Urinary bladder (tissue), 4 donors: ENCODE results near the gene AP1S2. TPM values are rescaled to one million over a fixed set of nuclear protein-coding genes. Genes with fewer than 3 reads are reported as not detected.
"Not testable (repeated sequence)": the region's sequence is repeated elsewhere in the genome, so short reads cannot be mapped to it uniquely, and the experiment has no call there.

Source experiments
- DNase-seq: peaks from one replicate; pipeline ENCODE4 v3.0.0-alpha.2; 2015; ENCODE audit errors: extremely low spot score
- H3K27ac ChIP-seq: one replicate; pipeline ENCODE4 v1.5.1; 2013; ENCODE audit warnings: low read depth, mild to moderate bottlenecking, moderate library complexity
- H3K36me3 ChIP-seq: one replicate; pipeline ENCODE4 v1.6.1; 2013; ENCODE audit warnings: mild to moderate bottlenecking, moderate library complexity; ENCODE audit not compliant: insufficient read depth
- H3K4me1 ChIP-seq: one replicate; pipeline ENCODE4 v1.6.1; 2013; ENCODE audit warnings: mild to moderate bottlenecking, moderate library complexity; ENCODE audit not compliant: insufficient read depth
- H3K4me3 ChIP-seq: one replicate; pipeline ENCODE4 v1.5.1; 2013; ENCODE audit warnings: low read depth, low read length
- WGBS: extraction: QIAGEN DNeasy Blood & Tissue Kit; methylation state at CpG from one replicate; pipeline ENCODE4 v1.1.7; 2013; 5-methylcytosine and 5-hydroxymethylcytosine counted together
- polyA plus RNA-seq: library from polyadenylated mRNA; stranded (reverse); fragments of 200-250 nt; gene quantifications from one replicate; pipeline ENCODE4 v1.2.3, GENCODE V29; 2013
- total RNA-seq: library from RNA; depleted of rRNA; stranded (reverse); fragments of >200 nt; gene quantifications from one replicate; pipeline ENCODE4 v1.2.3, GENCODE V29; 2014
- donor health status: healthy with polysubstance abuse.
- donor health status: healthy.

AP1S2 gene
- total RNA-seq (76.8 TPM), polyA plus RNA-seq (24.1 TPM)

DNA sequence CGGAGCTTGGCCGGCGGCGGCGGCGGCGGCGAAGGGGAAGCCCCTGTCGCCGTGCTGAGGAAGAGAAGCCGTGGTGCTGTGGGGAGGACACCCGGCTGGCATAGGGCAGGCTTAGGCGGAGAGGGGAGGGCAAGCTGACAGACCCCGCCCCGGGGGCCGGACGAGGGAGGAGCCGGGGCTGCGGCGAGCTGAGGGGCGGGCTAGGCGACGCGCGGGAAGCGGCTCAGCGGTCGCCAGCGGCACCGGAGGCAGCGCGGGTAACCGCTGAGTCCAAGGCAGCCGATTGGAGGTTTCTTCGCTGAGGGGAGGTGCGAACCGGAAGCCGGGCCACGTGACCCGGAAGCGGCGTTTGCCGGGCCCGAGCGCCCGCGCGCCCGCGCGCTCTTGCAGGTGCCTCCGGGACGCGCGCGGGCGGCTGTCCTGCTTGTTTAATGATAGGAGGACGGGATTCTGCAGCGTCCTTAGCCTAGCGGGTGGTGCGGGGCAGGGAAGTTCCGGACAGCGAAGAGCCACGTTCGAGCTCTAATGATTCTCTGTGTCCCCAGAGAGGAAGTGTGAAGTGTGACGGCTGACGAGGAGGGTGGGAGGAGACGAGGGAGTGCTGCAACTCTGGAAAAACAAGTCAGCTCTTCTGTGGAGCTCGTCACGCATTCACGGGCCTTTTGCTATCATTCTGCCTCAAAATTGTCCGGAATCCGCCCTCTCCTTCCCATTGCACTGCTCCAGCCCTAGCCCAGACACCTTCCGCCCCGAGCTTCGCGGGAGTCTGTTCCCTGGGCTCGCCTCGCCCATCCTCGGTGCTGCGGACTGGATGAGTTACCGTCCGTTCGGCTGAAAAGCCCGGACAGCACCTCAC, at the start of gene AP1S2:
AP1S2 (minus strand) TSS at position 102 of the 856 bp plus-strand sequence. CDS start 2,289 bp downstream, outside the sequence.
- peak within 1 kb of the TSS; percentile 78 for H3K27ac ChIP-seq
- H3K4me1 ChIP-seq = no peaks in the 10 kb centered on the region
- WGBS = under 1% methylated on average over 85 of the region's 85 CpGs
- no peaks in the 10 kb centered on the region for H3K36me3 ChIP-seq
- H3K4me3 ChIP-seq = peak within 1 kb of the TSS; percentile 83
- DNase-seq = peak; percentile 42

DNA sequence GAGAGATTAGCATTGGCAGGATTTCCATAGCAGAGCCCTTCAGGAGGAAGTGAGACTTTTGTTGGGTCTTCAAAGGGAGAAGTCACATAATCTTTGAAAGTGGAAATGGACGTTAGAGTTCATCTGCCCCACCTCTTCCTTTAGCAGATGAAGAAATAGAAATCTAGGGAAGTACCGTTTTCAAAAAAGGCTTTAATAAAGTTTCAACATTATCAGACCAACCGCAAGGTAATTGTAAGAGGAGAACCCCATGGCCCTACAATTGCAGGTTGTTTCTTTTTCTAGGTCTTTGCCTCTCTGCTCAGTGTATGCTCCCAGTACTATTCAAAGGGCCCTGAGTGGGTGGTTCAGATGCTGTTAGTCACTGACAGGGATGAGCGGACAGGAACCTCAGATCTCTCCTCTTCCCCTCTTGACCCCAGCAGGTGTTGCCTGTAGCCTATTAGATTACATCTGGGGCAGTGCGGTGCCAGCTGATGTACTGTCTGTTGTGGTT, 48.6 kb upstream of the AP1S2 start:
- Histone ChIP-seq H3K36me3 (no peaks in the 10 kb centered on the region), H3K27ac (no peak overlapping the region), H3K4me3 (no peak overlapping the region), H3K4me1 (no peaks in the 10 kb centered on the region)
- WGBS = 70% methylated on average over 5 of the region's 5 CpGs
- no peak for DNase-seq

DNA sequence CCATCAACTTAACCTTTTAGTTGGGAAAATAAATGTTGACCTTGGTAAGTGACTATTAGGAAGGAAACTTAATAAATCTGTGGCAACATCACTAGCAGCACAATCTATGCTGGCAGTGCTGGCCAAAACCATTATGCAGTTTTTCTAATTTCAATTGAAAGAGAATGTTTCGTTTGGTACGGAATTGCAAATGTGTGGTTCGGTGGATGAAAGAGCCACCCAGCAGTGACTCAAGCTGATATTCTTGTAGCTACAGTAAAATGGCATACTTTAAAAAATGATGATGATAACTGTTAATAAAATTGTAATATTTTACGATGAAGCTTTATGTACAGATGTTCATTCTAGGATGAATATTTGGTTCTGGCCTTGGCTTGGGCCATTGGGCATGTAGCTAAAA, 40.7 kb upstream of the AP1S2 start:
- Histone ChIP-seq H3K27ac (no peak overlapping the region), H3K4me3 (no peak overlapping the region), H3K4me1 (no peaks in the 10 kb centered on the region), H3K36me3 (no peaks in the 10 kb centered on the region)
- no peak for DNase-seq
- WGBS = 92% methylated on average over 4 of the region's 4 CpGs

DNA sequence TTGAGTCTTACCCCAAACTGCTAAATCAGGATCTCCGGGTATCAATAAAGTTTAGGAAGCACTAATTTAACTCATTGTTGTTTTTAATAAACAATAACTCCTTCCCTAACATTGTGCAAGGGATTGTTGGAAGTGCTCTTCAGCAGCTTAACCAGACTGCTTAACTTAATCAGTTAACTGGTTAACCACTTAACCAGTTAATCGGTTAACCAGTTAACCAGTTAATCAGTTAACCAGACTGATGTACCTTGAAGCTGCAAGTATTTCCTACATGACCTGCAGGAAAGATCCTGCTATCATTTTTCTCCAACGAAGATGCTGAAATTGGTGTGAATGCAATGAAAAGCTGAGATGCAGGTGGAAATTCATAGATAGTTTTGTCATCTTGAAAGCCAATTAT, 40.1 kb upstream of the AP1S2 start:
- H3K4me3 ChIP-seq = no peak overlapping the region
- DNase-seq = no peak
- H3K4me1 ChIP-seq = no peaks in the 10 kb centered on the region
- H3K36me3 ChIP-seq = no peaks in the 10 kb centered on the region
- no peak overlapping the region for H3K27ac ChIP-seq
- WGBS = 62% methylated on average over 3 of the region's 3 CpGs

DNA sequence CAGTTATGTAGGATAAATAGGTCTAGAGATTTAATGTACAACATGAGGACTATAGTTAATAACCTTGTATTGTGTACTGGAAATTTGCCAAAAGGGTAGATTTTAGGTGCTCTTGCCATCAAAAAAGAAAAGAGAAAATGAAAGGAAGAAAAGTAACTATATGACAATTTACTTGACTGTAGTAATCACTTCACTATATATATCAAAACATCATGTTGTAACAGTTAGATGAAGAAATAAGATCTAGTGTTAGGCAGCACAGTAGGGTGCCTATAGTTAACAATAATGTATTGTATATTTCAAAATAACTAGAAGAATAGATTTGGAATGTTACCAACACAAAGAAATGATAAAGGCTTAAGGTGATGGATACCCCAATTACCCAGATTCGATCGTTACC, 35.9 kb upstream of the AP1S2 start:
- Histone ChIP-seq H3K36me3 (no peaks in the 10 kb centered on the region), H3K4me3 (no peak overlapping the region), H3K4me1 (no peaks in the 10 kb centered on the region), H3K27ac (no peak overlapping the region)
- WGBS = 90% methylated on average over 2 of the region's 2 CpGs
- DNase-seq = no peak

DNA sequence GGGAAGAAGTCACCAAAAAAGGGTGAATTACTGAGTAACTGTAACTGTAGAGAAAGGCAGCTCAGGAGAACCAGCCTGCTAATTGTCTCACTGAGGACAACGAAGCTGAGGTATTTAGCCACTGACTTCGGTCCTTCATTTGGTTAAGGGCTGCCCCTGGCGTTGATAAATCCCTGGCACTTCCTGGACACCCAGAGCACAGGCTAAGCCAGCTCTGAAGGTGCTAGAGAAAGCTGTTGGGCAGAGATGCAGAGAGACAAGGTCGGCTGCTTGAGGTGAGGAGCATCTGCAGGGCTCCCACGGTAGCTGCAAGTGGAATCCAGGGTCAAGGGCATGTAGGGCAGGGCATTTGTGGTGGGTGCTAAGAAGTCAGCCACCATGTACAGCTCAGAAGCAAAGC, 33.4 kb upstream of the AP1S2 start:
- no peak for DNase-seq
- no peak overlapping the region for H3K27ac ChIP-seq
- no peaks in the 10 kb centered on the region for H3K36me3 ChIP-seq
- H3K4me3 ChIP-seq = no peak overlapping the region
- WGBS = 75% methylated on average over 5 of the region's 5 CpGs
- no peaks in the 10 kb centered on the region for H3K4me1 ChIP-seq

DNA sequence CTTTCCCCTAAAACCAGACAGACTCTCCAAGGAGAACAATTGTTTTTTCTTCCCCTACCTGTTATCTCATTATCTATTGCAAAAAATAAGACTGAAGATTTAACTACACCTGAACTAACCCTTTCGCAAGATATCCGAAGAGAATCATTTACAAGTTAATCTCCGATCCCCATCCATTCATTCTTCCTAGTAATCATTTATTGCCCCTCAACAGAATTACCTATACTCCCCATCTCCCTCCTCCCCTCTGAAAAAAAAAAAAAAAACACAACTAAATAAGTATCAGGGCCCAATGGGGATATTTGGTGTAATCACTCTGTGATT, 28.9 kb upstream of the AP1S2 start:
- H3K36me3 ChIP-seq = no peaks in the 10 kb centered on the region
- WGBS = 90% methylated on average over 3 of the region's 3 CpGs
- no peak overlapping the region for H3K4me3 ChIP-seq
- H3K27ac ChIP-seq = no peak overlapping the region
- DNase-seq = no peak
- no peaks in the 10 kb centered on the region for H3K4me1 ChIP-seq

DNA sequence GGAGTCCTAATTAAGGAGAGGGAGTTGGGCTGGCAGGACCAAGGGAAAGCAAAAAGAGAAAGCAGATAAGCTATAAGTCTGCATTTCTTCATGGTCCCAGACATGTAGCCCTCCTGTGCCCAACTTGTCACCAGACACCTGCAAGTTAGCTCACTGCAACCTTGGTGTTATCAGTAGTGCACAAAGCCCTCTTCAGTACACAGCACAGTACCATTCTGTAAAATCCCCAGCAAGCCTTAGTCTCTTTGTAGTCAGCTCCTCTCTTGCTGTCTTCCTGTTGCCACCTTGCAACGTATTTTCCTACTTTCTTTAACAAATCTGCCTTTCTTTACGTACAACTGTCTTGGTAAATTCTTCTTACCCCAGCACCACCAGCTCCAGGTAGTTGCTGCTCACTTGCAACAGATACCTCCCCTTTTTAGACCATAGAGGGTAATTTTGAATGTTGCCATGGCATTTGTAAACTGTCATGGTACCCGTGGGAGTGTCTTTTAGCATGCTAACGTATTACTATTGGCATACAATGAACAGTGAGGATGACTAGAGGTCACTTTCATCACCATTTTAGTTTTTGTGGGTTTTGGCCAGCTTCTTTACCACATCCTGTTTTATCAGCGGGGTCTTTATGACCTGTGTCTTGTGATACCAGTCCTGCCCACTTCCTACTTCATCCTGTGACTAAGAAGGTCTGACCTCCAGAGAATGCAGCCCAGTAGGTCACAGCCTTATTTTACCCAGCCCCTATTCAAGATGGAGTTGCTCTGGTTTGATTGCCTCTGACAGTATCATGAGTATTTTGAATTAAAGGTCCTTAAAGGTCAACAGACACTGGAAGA, 28.3 kb upstream of the AP1S2 start:
- no peak for DNase-seq
- WGBS = 49% methylated on average over 5 of the region's 5 CpGs
- no peak overlapping the region for H3K4me3 ChIP-seq
- no peaks in the 10 kb centered on the region for H3K4me1 ChIP-seq
- H3K36me3 ChIP-seq = no peaks in the 10 kb centered on the region
- H3K27ac ChIP-seq = no peak overlapping the region

DNA sequence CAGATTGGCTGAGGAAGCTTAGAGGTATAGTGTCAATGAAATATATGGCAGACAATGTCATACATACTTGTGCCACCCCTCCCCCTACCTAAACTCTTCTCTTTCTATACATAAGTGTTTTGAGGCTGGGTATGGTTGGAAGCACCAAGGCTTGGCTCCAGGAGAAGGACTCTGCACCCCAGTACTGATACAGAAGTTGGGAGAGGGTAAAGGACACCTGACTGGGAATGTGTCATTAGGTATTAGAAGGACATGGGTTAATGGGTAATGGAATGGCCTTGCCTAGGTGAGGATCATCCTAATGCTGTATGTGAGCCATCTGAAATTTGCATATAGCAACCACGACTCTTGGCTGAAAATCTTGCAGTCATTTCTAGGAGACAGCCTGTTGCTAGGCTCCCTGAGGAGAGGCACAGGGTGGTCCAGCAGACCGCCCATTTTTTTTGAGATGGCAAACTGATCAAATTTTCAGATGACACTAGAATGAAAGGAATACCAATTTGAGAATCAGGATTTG, 26.8 kb upstream of the AP1S2 start:
- no peak for DNase-seq
- H3K36me3 ChIP-seq = no peaks in the 10 kb centered on the region
- no peak overlapping the region for H3K27ac ChIP-seq
- no peaks in the 10 kb centered on the region for H3K4me1 ChIP-seq
- H3K4me3 ChIP-seq = no peak overlapping the region
- 84% methylated on average over 2 of the region's 2 CpGs for WGBS

DNA sequence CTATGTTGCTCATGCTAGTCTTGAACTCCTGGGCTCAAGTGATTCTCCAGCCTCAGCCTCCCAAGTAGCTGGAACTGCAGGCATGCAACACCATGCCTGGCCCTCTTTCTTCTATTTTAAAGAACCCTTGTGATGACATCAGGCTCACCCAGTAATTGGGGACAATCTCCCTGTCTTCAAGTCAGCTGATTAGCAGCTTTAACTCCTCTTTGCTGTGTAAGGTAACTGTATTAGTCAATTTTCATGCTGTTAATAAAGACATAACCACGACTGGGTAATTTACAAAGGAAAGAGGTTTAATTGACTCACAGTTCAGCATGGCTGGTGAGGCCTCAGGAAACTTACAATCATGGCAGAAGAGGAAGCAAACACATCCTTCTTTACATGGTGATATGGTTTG, 23.3 kb upstream of the AP1S2 start:
- not testable (repeated sequence) for H3K4me3 ChIP-seq, H3K36me3 ChIP-seq, DNase-seq, H3K4me1 ChIP-seq, H3K27ac ChIP-seq
- WGBS = 76% methylated on average over 1 of the region's 1 CpG

DNA sequence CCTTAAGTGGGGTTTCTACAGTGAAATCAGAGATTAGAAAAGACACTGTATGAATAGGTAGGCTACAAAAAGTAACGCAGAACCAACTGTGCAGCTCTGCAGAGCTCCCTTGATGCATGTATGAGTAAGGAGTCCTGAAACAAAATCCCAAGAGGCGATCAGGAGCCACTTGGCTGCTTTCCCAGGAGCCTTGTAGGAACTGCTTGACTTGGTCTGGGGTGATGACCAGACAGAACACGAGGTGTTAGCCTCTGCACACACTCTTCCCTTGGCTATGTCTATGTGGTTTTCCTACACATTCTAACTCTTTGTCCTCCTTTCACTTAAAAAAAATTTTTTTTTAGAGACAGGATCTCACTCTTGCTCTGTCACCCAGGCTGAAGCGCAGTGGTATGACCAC, 22.8 kb upstream of the AP1S2 start:
- Histone ChIP-seq H3K36me3 (no peaks in the 10 kb centered on the region), H3K27ac (no peak overlapping the region), H3K4me1 (no peaks in the 10 kb centered on the region), H3K4me3 (no peak overlapping the region)
- WGBS = 73% methylated on average over 4 of the region's 4 CpGs
- DNase-seq = no peak

DNA sequence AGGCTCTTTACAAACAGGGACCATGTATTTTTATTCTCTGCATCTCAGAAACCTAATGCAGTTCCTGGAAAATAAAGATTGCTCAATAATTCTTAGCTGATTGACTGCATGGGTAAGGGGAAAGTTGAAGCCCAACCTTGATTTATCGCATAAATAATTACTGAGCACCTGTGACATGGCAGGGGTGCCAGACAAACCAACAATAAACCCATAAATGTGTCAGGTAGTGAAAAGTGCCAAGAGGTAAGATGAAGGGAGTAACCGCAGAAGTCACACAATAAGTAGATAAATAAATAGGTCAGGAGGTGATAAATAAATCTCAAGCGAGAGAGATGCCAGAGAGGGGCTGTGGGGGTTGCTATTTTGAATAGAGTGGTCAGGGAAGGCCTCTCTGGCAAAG, 20.1 kb upstream of the AP1S2 start:
- 61% methylated on average over 3 of the region's 3 CpGs for WGBS
- Histone ChIP-seq H3K4me1 (no peaks in the 10 kb centered on the region), H3K27ac (no peak overlapping the region), H3K4me3 (no peak overlapping the region), H3K36me3 (no peaks in the 10 kb centered on the region)
- DNase-seq = no peak

DNA sequence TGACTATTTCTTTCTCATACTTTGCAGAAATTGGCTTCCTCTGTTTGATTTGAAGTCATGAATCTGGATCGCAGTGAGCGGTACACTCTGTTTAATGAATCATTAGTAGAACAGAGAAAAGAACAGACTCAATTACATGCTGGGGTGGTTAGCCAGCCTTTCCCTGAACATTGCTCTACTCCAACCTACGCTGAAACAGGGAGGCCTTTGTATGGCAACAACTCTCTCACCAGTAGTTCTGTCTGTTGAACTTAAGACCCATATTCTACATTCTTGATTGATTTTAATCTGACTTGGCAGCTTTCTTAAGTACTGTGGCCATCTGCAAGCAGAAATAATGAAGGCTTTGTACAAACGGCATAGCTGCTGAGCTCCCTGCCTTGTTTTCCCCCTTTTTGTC, 19.0 kb upstream of the AP1S2 start:
- Histone ChIP-seq H3K4me1 (no peaks in the 10 kb centered on the region), H3K27ac (no peak overlapping the region), H3K36me3 (no peaks in the 10 kb centered on the region), H3K4me3 (no peak overlapping the region)
- DNase-seq = no peak
- 80% methylated on average over 4 of the region's 4 CpGs for WGBS

DNA sequence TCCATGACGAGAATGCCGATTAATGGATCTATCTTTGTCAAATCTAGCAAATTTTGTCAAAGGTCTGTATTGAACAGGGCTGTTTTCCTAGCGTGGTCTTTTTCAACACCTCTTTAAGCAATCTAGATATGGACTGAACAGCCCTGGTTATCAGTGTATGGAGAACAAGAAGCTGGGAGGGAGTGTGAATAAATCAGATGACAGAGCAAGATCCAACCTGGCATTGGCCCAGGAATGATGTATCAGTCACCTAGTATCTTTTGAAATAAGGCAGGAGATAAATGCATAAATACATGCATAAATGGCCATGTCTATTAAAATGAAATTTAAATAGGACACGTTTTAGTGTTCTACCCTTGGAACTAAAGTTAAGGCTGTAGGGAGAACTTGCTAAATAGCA, 15.7 kb upstream of the AP1S2 start:
- WGBS = 39% methylated on average over 4 of the region's 4 CpGs

More for the DNA sequence above, 15.7 kb upstream of the AP1S2 start:
- no peak overlapping the region for H3K4me3 ChIP-seq
- no peaks in the 10 kb centered on the region for H3K4me1 ChIP-seq
- no peak overlapping the region for H3K27ac ChIP-seq
- no peaks in the 10 kb centered on the region for H3K36me3 ChIP-seq
- DNase-seq = no peak
